ENCODE results near the gene ZNF556. TPM values are rescaled to one million over a fixed set of nuclear protein-coding genes. Genes with fewer than 3 reads are reported as not detected.

ZNF556 gene
- polyA plus RNA-seq, 1 donor (not counting 4 experiments of a cell fraction or from before 2014, with no cell fraction given): 0.01 TPM

- peak overlapping the region; percentile 75 for H2AFZ ChIP-seq (ENCODE audit: control insufficient read depth, low read length)
- H3K27me3 ChIP-seq (ENCODE audit: control insufficient read depth, extremely low read depth, insufficient read depth, low read length): no peaks in the 10 kb centered on the region
- DNase-seq (ENCODE audit: low read depth, low spot score) (no peak), FAIRE-seq (no peak)
- no peaks in the 10 kb centered on the region for H3K9me1 ChIP-seq (ENCODE audit: control insufficient read depth, extremely low read depth, insufficient read depth, low read length)
- H3K4me3 ChIP-seq (ENCODE audit: control insufficient read depth in 2 of 3, extremely low read depth in 1 of 3, insufficient read depth in 2 of 3, low read depth in 1 of 3, low read length in 3 of 3): peak overlapping the region; percentile 86 to 91 (median 87)
- TF ChIP-seq CTCF (optimal IDR thresholded peaks at IDR 0.05 in 1 of 3, IDR thresholded peaks at IDR 0.05 in 1 of 3, conservative IDR thresholded peaks at IDR 0.05 in 1 of 3; ENCODE audit: extremely low read depth in 1 of 3, insufficient read depth in 2 of 3, low read length in 3 of 3) (no peak), EZH2 (IDR thresholded peaks at IDR 0.05; ENCODE audit: low read length) (no peak)
- peaks cover 7% of the 10 kb centered on the region for H3K4me1 ChIP-seq (ENCODE audit: control insufficient read depth, extremely low read depth, insufficient read depth, low read length)
- H3K9ac ChIP-seq (ENCODE audit: control insufficient read depth, extremely low read depth, insufficient read depth, low read length): peak overlapping the region; percentile 77
- no peaks in the 10 kb centered on the region for H3K9me3 ChIP-seq (ENCODE audit: control insufficient read depth, low read depth, low read length)
- H4K20me1 ChIP-seq (ENCODE audit: control insufficient read depth, extremely low read depth, insufficient read depth, low read length): no peaks in the 10 kb centered on the region
- peak overlapping the region; percentile 8 for H3K27ac ChIP-seq (ENCODE audit: control insufficient read depth, insufficient read depth, low read length)
- H3K79me2 ChIP-seq (ENCODE audit: control insufficient read depth, insufficient read depth, low read length): peaks cover 4% of the 10 kb centered on the region
- dilution Hi-C loops (cut with MboI; ENCODE audit: extremely low pct_ligation_motif_present, low sequenced_read_pairs): no loop called here
- peak overlapping the region; percentile 92 for H3K4me2 ChIP-seq (ENCODE audit: control insufficient read depth, extremely low read depth, insufficient read depth, low read depth, low read length)
- peaks cover 0 to 1% of the 10 kb centered on the region in 2 experiments for H3K36me3 ChIP-seq (ENCODE audit: control insufficient read depth in 2 of 2, extremely low read depth in 1 of 2, insufficient read depth in 2 of 2, low read length in 2 of 2)
Observed at GRCh38 chr19:2820112-2820702, 46.9 kb upstream of the ZNF556 start.

- TF ChIP-seq CTCF (optimal IDR thresholded peaks at IDR 0.05 in 1 of 3, IDR thresholded peaks at IDR 0.05 in 1 of 3, conservative IDR thresholded peaks at IDR 0.05 in 1 of 3; ENCODE audit: extremely low read depth in 1 of 3, insufficient read depth in 2 of 3, low read length in 3 of 3) (no peak), EZH2 (IDR thresholded peaks at IDR 0.05; ENCODE audit: low read length) (no peak)
- H3K36me3 ChIP-seq (ENCODE audit: control insufficient read depth in 2 of 2, extremely low read depth in 1 of 2, insufficient read depth in 2 of 2, low read length in 2 of 2): no peaks in the 10 kb centered on the region
- no peak overlapping the region for H3K4me2 ChIP-seq (ENCODE audit: control insufficient read depth, extremely low read depth, insufficient read depth, low read depth, low read length)
- H2AFZ ChIP-seq (ENCODE audit: control insufficient read depth, low read length): no peak overlapping the region
- H3K9ac ChIP-seq (ENCODE audit: control insufficient read depth, extremely low read depth, insufficient read depth, low read length): no peak overlapping the region
- peaks cover 4% of the 10 kb centered on the region for H3K9me3 ChIP-seq (ENCODE audit: control insufficient read depth, low read depth, low read length)
- H3K4me3 ChIP-seq (ENCODE audit: control insufficient read depth in 2 of 3, extremely low read depth in 1 of 3, insufficient read depth in 2 of 3, low read depth in 1 of 3, low read length in 3 of 3): no peak overlapping the region
- H4K20me1 ChIP-seq (ENCODE audit: control insufficient read depth, extremely low read depth, insufficient read depth, low read length): no peaks in the 10 kb centered on the region
- FAIRE-seq: no peak
- no peak overlapping the region for H3K27ac ChIP-seq (ENCODE audit: control insufficient read depth, insufficient read depth, low read length)
- dilution Hi-C loops (cut with MboI; ENCODE audit: extremely low pct_ligation_motif_present, low sequenced_read_pairs): no loop called here
- no peaks in the 10 kb centered on the region for H3K9me1 ChIP-seq (ENCODE audit: control insufficient read depth, extremely low read depth, insufficient read depth, low read length)
- peaks cover 4% of the 10 kb centered on the region for H3K79me2 ChIP-seq (ENCODE audit: control insufficient read depth, insufficient read depth, low read length)
- no peak for DNase-seq (ENCODE audit: low read depth, low spot score)
- H3K4me1 ChIP-seq (ENCODE audit: control insufficient read depth, extremely low read depth, insufficient read depth, low read length): peaks cover 7% of the 10 kb centered on the region
- H3K27me3 ChIP-seq (ENCODE audit: control insufficient read depth, extremely low read depth, insufficient read depth, low read length): no peaks in the 10 kb centered on the region
Observed at GRCh38 chr19:2822846-2823245, 44.3 kb upstream of the ZNF556 start.
